GM21367 (cell line): ENCODE measurements around the gene PSMB2.

Source experiments
- ATAC-seq: cut with Tn5 transposase; IDR thresholded peaks from one replicate; pipeline ENCODE4 v1.9.1; 2021; ENCODE audit not compliant: unreplicated experiment

PSMB2 gene

GRCh38 chr1:35644204-35644603, 2.9 kb upstream of the PSMB2 start:
- no peak for ATAC-seq

- no peak for ATAC-seq
Observed at GRCh38 chr1:35642471-35642955, 1.2 kb upstream of the PSMB2 start.

GRCh38 chr1:35640380-35641232, 720 bp downstream of the PSMB2 start:
- no peak for ATAC-seq

GRCh38 chr1:35637401-35637809, 3.9 kb downstream of the PSMB2 start:
- no peak for ATAC-seq

GRCh38 chr1:35633547-35633946, 7.8 kb downstream of the PSMB2 start:
- no peak for ATAC-seq

GRCh38 chr1:35631396-35631795, 9.9 kb downstream of the PSMB2 start:
- ATAC-seq, result no peak

- ATAC-seq, result no peak
Observed at GRCh38 chr1:35629051-35629450, 12.3 kb downstream of the PSMB2 start.

GRCh38 chr1:35623832-35624231, 17.5 kb downstream of the PSMB2 start:
- no peak for ATAC-seq

GRCh38 chr1:35622510-35623178, 18.7 kb downstream of the PSMB2 start:
- ATAC-seq, result no peak

- no peak for ATAC-seq
Observed at GRCh38 chr1:35619237-35620121, 21.8 kb downstream of the PSMB2 start.

GRCh38 chr1:35615440-35615839, 25.9 kb downstream of the PSMB2 start:
- ATAC-seq, result no peak

- no peak for ATAC-seq
Observed at GRCh38 chr1:35611655-35612054, 29.7 kb downstream of the PSMB2 start.

- ATAC-seq, result no peak
Observed at GRCh38 chr1:35605867-35606182, 35.5 kb downstream of the PSMB2 start.

GRCh38 chr1:35605071-35605866, 36.1 kb downstream of the PSMB2 start:
- no peak for ATAC-seq

GRCh38 chr1:35603941-35604340, 37.4 kb downstream of the PSMB2 start:
- ATAC-seq, result no peak

GRCh38 chr1:35603468-35603867, 37.9 kb downstream of the PSMB2 start:
- no peak for ATAC-seq

- ATAC-seq, result no peak
Observed at GRCh38 chr1:35600593-35600992, 40.7 kb downstream of the PSMB2 start.

GRCh38 chr1:35599411-35599810, 41.9 kb downstream of the PSMB2 start:
- ATAC-seq, result no peak

GRCh38 chr1:35598895-35599294, 42.4 kb downstream of the PSMB2 start:
- no peak for ATAC-seq

GRCh38 chr1:35597870-35598269, 43.5 kb downstream of the PSMB2 start:
- no peak for ATAC-seq

GRCh38 chr1:35595684-35596083, 45.6 kb downstream of the PSMB2 start:
- no peak for ATAC-seq
